Measurements from ENCODE around the gene LTB4R.

DNA sequence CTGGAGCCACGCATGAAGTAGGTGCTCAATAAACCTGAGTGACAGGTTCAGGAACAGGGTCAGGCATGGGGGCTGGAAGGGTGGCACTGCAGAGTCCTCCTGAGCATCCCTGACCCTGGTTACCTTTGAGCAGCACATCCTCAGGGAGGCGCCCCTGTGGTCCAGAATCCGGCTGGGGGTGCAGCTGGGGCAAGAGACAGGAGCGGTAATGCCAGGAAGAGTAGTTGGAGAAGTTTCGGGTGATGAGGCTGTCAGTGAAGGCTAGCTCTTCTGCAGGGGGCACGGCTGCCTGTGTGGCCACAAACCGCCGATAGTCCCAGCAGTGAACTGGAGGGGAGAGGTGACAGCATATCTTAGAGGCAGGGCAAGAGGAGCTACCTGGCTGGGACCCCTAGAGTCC is 41.9 kb upstream of the LTB4R start:
- TF ChIP-seq, protein P1, sequence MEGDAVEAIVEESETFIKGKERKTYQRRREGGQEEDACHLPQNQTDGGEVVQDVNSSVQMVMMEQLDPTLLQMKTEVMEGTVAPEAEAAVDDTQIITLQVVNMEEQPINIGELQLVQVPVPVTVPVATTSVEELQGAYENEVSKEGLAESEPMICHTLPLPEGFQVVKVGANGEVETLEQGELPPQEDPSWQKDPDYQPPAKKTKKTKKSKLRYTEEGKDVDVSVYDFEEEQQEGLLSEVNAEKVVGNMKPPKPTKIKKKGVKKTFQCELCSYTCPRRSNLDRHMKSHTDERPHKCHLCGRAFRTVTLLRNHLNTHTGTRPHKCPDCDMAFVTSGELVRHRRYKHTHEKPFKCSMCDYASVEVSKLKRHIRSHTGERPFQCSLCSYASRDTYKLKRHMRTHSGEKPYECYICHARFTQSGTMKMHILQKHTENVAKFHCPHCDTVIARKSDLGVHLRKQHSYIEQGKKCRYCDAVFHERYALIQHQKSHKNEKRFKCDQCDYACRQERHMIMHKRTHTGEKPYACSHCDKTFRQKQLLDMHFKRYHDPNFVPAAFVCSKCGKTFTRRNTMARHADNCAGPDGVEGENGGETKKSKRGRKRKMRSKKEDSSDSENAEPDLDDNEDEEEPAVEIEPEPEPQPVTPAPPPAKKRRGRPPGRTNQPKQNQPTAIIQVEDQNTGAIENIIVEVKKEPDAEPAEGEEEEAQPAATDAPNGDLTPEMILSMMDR (IDR thresholded peaks at IDR 0.05) = no peak
- no peak for TF ChIP-seq POLR2A (IDR thresholded peaks at IDR 0.05)
